ENCODE data around the gene KMT2B. TPM values are rescaled to one million over a fixed set of nuclear protein-coding genes. Genes with fewer than 3 reads are reported as not detected.

The KMT2B gene
- total RNA-seq, 4 donors from 2014 or later = 5.0 to 60.8 (median 16.8) TPM

- intact Hi-C loops (cut with DNase I; ENCODE audit: low total_unique reads) = no loop called here
- no peak for TF ChIP-seq CTCF (IDR thresholded peaks at IDR 0.05)
- TF ChIP-seq POLR2A (IDR thresholded peaks at IDR 0.05) = no peak
- peak overlapping the region; percentile 40 to 93 for H3K4me3 ChIP-seq
Observed at GRCh38 chr19:35775046-35775297, 57.2 kb downstream of the KMT2B start.

DNA sequence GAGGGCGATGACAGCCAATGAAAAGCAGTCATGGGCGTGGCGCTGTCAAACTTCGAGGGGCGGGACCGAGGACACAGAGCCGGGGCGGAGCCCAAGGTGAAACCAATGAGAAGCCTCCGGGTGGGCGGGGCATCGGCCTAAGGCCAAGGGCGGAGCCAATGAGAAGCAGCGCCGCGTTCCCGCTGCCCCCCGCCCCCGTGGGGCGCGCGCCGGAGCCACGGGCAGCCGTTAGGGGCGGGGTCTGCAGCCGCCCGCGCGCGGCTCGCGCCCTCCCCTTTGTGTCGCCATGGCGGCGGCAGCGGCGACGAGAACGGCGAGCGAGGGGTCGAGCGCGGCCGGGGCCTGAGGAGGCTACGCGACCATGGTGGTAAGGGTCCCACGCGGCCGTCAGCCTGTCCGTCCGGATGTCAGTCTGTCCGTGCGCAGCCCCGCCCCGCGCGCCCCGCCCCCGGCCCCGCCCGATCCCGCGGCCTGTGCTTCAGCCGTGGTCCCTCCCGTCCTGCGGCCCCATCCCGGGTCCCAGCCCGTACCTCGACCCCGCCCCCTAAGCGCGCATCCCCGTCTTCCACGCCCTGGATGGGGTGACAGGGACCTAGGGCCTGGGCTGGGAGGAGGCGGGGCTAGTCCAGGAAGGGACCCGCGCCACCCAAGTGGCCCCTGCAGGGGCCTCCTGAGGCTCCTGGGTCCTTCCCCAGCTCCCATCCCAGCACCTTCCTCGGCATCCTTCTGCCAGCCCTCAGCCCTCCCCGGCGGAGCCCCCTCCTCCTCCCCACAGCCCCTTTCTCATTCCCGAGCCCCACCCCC is 57.7 kb downstream of the KMT2B start, which contains the start of gene ARHGAP33:
Gene ARHGAP33 (plus strand): TSS at position 267 of the 804 bp plus-strand sequence. CDS start 95 bp downstream, at position 362.
- DNase-seq = peak; percentile 99 to 100
- peak within 1 kb of the TSS; percentile 15 to 75 for H3K27ac ChIP-seq
- intact Hi-C loops (cut with DNase I; ENCODE audit: low total_unique reads) = no loop called here
- no peaks in the 10 kb centered on the region for H3K27me3 ChIP-seq
- no peaks in the 10 kb centered on the region for H3K36me3 ChIP-seq
- peak in 1 of 4 experiments; percentile 9 for TF ChIP-seq CTCF (IDR thresholded peaks at IDR 0.05)
- TF ChIP-seq POLR2A (IDR thresholded peaks at IDR 0.05) = peak in 1 of 2 donors; percentile 48
- peak within 1 kb of the TSS; percentile 40 to 93 for H3K4me3 ChIP-seq
- no peaks in the 10 kb centered on the region for H3K9me3 ChIP-seq
- peaks cover 0 to 6% of the 10 kb centered on the region in 2 donors for H3K4me1 ChIP-seq

More at GRCh38 chr19:35775046-35775297, 57.2 kb downstream of the KMT2B start:
- no peaks in the 10 kb centered on the region for H3K27me3 ChIP-seq
- no peaks in the 10 kb centered on the region for H3K9me3 ChIP-seq
- H3K36me3 ChIP-seq = no peaks in the 10 kb centered on the region
- peaks cover 0 to 6% of the 10 kb centered on the region in 2 donors for H3K4me1 ChIP-seq
- H3K27ac ChIP-seq = no peak overlapping the region
- no peak for DNase-seq

DNA sequence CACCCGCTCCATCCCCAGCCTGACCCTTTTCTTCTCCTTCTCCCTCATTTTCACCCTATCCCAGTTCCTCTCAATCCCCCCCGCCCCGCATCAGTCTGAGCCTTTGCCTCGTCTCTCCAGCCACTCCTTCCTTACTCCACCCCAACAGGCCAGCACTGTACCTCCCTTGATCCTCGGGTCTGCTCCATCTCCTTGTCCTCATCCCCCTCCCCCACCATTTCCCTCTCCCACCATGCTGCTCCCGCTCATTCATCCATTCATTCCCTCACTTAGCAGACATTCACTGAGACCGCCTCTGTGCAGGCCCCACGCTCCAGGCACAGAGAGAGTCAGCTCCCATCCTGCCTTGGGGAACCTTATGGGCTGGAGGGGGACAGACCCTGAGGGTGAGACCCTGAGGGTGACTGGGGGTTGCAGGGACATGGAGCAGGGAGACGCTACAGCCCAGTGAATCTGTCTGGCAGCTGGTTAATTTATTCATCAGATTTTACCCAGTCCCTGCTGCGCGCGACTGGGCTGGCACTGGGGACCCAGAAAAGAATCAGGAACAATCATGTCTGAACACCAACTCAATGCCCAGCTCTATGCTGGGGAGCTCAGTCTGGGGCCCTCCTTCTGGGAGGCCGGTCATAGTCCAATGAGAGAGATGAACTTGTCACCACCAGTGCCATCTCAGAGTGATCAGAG is 58.4 kb downstream of the KMT2B start:
- H3K4me1 ChIP-seq = peaks cover 0 to 6% of the 10 kb centered on the region in 2 donors
- TF ChIP-seq CTCF (IDR thresholded peaks at IDR 0.05) (no peak), POLR2A (IDR thresholded peaks at IDR 0.05) (no peak)
- no peaks in the 10 kb centered on the region for H3K9me3 ChIP-seq
- H3K27me3 ChIP-seq = no peaks in the 10 kb centered on the region
- no peaks in the 10 kb centered on the region for H3K36me3 ChIP-seq
- intact Hi-C loops (cut with DNase I; ENCODE audit: low total_unique reads) = no loop called here
- DNase-seq = no peak
- H3K27ac ChIP-seq = peak overlapping the region; percentile 15 to 75
- H3K4me3 ChIP-seq = peak overlapping the region; percentile 40 to 93

- Histone ChIP-seq H3K9me3 (no peaks in the 10 kb centered on the region), H3K4me1 (peaks cover 0 to 6% of the 10 kb centered on the region in 2 donors), H3K27ac (no peak overlapping the region), H3K36me3 (no peaks in the 10 kb centered on the region), H3K27me3 (no peaks in the 10 kb centered on the region), H3K4me3 (no peak overlapping the region)
- intact Hi-C loops (cut with DNase I; ENCODE audit: low total_unique reads) = no loop called here
- TF ChIP-seq CTCF (IDR thresholded peaks at IDR 0.05) (no peak), POLR2A (IDR thresholded peaks at IDR 0.05) (no peak)
- DNase-seq = no peak
Observed at GRCh38 chr19:35777086-35777841, 59.5 kb downstream of the KMT2B start.

Data from uterus (tissue), 4 donors.